Activated CD4-positive, alpha-beta T cell treated with anti-CD3 and anti-CD28 coated beads, Interleukin-2, amount 10 ng/mL, durations not matched to agents 7 days and 5 days (primary cell): ENCODE results near the gene HACD3. TPM values are rescaled to one million over a fixed set of nuclear protein-coding genes. Genes with fewer than 3 reads are reported as not detected.

Source experiments
- CTCF ChIA-PET: fragments of 350-600 bp; sonication (Branson Sonifier 250); formaldehyde crosslinking; loops from one replicate; lab custom pipeline; 2021; ENCODE audit warnings: antibody characterized with exemption; lab: Charles Lee
- POLR2A ChIA-PET: fragments of 350-600 bp; sonication (Branson Sonifier 250); formaldehyde crosslinking; loops from one replicate; lab custom pipeline; 2021; ENCODE audit warnings: antibody characterized with exemption; lab: Charles Lee
- DNase-seq: peaks from one replicate; pipeline ENCODE4 v3.0.0-alpha.2; 2020
- H3K27ac Mint-ChIP-seq: one replicate; pipeline ENCODE4 v1.8.0; 2021; ENCODE audit warnings: mild to moderate bottlenecking, moderate library complexity, mixed read lengths
- H3K27me3 Mint-ChIP-seq: one replicate; pipeline ENCODE4 v1.8.0; 2021; ENCODE audit warnings: mixed read lengths
- H3K36me3 Mint-ChIP-seq: one replicate; pipeline ENCODE4 v1.8.0; 2021; ENCODE audit warnings: low read depth, mixed read lengths
- H3K4me1 Mint-ChIP-seq: one replicate; pipeline ENCODE4 v1.8.0; 2021; ENCODE audit warnings: mixed read lengths
- H3K4me3 Mint-ChIP-seq: one replicate; pipeline ENCODE4 v1.8.0; 2021; ENCODE audit warnings: mild to moderate bottlenecking, moderate library complexity, mixed read lengths
- H3K9me3 Mint-ChIP-seq: one replicate; pipeline ENCODE4 v1.8.0; 2021; ENCODE audit warnings: mixed read lengths
- total RNA-seq, 2 experiments: library from RNA; stranded (reverse); gene quantifications; one replicate each; pipeline ENCODE4 v1.2.3, GENCODE V29; 2021

The HACD3 gene, protein sequence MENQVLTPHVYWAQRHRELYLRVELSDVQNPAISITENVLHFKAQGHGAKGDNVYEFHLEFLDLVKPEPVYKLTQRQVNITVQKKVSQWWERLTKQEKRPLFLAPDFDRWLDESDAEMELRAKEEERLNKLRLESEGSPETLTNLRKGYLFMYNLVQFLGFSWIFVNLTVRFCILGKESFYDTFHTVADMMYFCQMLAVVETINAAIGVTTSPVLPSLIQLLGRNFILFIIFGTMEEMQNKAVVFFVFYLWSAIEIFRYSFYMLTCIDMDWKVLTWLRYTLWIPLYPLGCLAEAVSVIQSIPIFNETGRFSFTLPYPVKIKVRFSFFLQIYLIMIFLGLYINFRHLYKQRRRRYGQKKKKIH
- total RNA-seq: 10 to 100 TPM; 31.3 to 32.8 TPM

DNA sequence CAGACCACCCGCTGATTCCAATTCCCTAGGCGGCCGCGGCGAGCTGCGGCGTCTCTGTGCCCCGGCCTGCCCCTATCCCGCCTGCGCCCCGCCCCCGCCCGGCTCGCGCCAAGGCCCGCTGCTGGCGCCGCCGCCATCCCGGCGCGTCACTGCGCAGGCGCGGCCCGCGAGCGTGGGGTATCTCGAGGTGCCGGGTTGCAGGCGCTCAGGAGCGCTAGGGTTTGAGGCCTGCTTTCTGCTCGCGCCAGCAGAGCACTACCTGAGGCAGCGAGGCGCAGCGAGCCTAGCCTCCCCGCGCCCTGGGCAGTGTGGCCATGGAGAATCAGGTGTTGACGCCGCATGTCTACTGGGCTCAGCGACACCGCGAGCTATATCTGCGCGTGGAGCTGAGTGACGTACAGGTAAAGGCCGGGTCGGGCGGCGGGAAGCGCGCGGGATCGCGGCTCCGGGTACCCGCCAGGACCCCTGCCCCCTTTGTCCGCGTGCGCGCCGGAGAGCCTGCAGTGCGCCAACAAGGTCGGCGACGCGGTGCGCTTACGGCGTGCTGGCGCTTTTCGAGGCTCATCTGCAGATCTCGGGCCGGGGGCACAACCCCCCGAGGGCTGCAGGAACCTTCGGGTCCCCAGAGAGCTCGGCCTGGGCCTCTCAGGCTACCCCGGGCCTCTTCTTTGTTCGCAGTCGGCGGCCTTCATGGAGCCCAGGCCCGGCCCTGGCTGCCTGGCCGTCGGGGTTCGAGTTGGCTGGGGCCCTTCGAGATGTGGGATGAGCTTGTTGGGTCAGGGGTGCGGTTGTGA lies at the start of gene HACD3:
TSS of gene HACD3 (plus strand) at position 146 of the 794 bp plus-strand sequence. CDS start at position 315, 169 bp downstream.
- ChIA-PET POLR2A (interaction anchor here (0.7 kb wide), 1 partner anchor 12 kb away, joined by 4 read pairs; no protein-coding TSS in a partner anchor), CTCF (interaction anchor here (0.5 to 2.0 kb wide), 9 partner anchors 9 to 755 kb away, joined by 3 to 10 read pairs (median 3); no protein-coding TSS in a partner anchor)
- DNase-seq: peak; percentile 88
- Mint-ChIP-seq H3K27me3 (no peaks in the 10 kb centered on the region), H3K4me1 (peaks cover 37% of the 10 kb centered on the region), H3K4me3 (peak within 1 kb of the TSS; percentile 81), H3K27ac (peak within 1 kb of the TSS; percentile 87), H3K9me3 (no peaks in the 10 kb centered on the region), H3K36me3 (peaks cover 2% of the 10 kb centered on the region)

DNA sequence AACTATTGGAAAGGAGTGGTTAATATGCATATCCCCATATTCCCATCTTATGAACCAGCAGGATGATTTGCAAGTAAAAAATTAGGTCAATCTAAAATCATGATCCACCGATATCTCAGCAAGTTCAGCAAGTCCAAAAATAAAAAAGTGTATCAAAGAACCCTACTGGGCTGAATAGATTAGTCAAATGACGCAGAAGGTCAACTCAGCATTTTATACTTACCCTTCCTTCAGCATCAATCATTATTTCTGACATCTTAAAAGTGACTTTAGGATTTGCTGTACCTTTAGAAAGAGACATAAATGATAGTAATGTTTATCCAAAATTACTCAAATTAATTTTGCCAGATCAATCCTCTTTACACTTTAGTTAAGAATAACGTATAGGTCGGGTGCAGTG lies 45.4 kb upstream of the HACD3 start:
- Mint-ChIP-seq H3K4me1 (no peaks in the 10 kb centered on the region), H3K4me3 (no peak overlapping the region), H3K27ac (no peak overlapping the region), H3K36me3 (peaks cover 49% of the 10 kb centered on the region), H3K27me3 (no peaks in the 10 kb centered on the region), H3K9me3 (no peaks in the 10 kb centered on the region)
- DNase-seq: no peak
- ChIA-PET CTCF (no interaction called here), POLR2A (no interaction called here)

DNA sequence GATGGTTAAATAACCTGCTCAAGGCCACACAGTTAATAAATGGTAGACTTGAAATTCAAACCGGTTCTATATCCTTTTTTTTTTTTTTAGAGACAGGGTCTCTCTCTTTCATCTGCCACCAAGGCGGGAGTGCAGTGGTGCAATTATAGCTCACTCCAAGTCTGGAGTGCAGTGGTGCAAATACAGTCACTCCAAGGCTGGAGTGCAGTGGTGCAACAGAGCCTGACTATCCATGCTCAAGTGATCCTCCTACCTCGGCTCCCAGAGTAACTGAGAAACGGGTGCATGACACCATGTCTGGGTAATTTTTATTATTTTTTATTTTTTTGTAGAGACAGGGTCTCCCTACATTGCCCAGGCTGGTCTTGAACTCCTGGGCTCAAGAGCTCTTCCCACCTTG lies 36.2 kb upstream of the HACD3 start:
- peaks cover 37% of the 10 kb centered on the region for H3K36me3 Mint-ChIP-seq
- H3K27ac Mint-ChIP-seq: no peak overlapping the region
- CTCF ChIA-PET: interaction anchor here (1.1 to 2.3 kb wide), 2 partner anchors 23 to 37 kb away, joined by 3 to 4 read pairs; partner anchors contain the start of gene DPP8
- DNase-seq: no peak
- POLR2A ChIA-PET: no interaction called here
- no peak overlapping the region for H3K4me3 Mint-ChIP-seq
- no peaks in the 10 kb centered on the region for H3K27me3 Mint-ChIP-seq
- no peaks in the 10 kb centered on the region for H3K9me3 Mint-ChIP-seq
- peaks cover 4% of the 10 kb centered on the region for H3K4me1 Mint-ChIP-seq

DNA sequence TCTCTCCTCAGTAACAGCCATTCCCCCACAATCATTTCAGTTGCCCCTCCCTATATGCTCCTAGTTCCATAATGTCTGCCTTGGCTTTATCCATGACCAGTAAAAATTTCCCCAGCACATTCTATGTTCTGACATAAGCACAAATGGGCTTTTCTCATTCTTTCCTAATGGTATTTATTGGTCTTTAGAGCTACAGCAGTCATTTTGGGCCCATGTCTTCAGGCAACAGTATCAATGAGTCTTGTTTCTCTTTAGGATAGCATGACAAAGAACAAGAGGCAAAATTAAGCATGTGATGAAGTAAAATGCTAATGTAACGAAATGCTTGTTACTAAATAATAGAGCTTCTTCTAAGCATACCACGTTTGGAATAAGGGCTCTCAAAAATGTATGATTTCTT lies 20.9 kb upstream of the HACD3 start:
- H3K9me3 Mint-ChIP-seq: no peaks in the 10 kb centered on the region
- peaks cover 22% of the 10 kb centered on the region for H3K4me1 Mint-ChIP-seq
- no peak for DNase-seq
- ChIA-PET POLR2A (no interaction called here), CTCF (no interaction called here)
- H3K27ac Mint-ChIP-seq: no peak overlapping the region
- H3K27me3 Mint-ChIP-seq: no peaks in the 10 kb centered on the region
- peaks cover 42% of the 10 kb centered on the region for H3K36me3 Mint-ChIP-seq
- H3K4me3 Mint-ChIP-seq: no peak overlapping the region

DNA sequence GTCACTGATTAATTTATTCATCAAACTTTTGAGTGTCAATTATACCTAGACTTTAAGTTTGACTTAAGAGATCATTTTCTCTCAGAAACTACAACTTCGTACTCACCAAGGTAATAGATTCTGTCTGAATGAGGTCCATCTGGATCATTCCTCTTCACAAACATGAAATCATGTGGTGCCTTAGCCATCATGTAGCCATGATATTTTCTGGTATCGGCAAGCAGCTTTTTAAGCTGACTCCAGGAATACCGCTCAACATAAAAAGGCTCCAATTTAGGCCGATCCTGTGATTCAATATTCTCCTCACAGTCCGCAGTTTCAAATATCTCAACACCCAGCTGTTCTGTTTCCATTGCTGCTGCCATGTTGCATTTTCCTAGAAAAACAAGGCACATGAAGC lies 18.1 kb upstream of the HACD3 start:
- CTCF ChIA-PET: interaction anchor here (0.6 to 0.8 kb wide), 2 partner anchors 10 to 11 kb away, joined by 3 to 7 read pairs; no protein-coding TSS in a partner anchor
- H3K36me3 Mint-ChIP-seq: peaks cover 44% of the 10 kb centered on the region
- POLR2A ChIA-PET: no interaction called here
- no peak for DNase-seq
- H3K27ac Mint-ChIP-seq: no peak overlapping the region
- no peaks in the 10 kb centered on the region for H3K27me3 Mint-ChIP-seq
- H3K4me1 Mint-ChIP-seq: peaks cover 40% of the 10 kb centered on the region
- H3K4me3 Mint-ChIP-seq: no peak overlapping the region
- H3K9me3 Mint-ChIP-seq: no peaks in the 10 kb centered on the region

DNA sequence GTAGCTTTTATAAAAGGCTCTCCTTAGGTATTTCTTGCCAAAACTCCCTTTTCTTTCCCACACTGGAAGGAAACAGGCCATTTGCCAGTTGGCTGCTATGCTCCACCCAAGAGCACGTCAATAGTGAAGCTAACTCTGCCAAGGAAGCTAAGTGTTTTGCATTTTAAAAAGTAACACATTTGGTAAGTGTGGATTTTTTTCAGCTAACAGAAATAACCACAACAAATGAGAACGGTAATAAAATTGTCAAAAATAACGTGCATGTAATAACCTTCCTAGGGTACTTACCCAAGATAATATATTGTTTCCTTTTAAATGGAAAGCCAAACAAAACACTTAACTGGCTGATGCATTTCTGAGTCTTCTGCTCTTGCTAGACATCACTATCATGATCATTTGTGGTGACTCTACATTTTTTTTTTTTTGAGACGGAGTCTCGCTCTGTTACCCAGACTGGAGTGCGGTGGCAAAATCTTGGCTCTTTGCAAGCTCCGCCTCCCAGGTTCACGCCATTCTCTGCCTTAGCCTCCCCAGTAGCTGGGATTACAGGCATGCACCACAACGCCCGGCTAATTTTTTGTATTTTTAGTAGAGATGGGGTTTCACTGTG lies 17.4 kb upstream of the HACD3 start:
- peaks cover 43% of the 10 kb centered on the region for H3K4me1 Mint-ChIP-seq
- H3K4me3 Mint-ChIP-seq: no peak overlapping the region
- H3K9me3 Mint-ChIP-seq: no peaks in the 10 kb centered on the region
- ChIA-PET CTCF (interaction anchor here (0.8 kb wide), 1 partner anchor 11 kb away, joined by 3 read pairs; no protein-coding TSS in a partner anchor), POLR2A (interaction anchor here (0.6 kb wide), 1 partner anchor 153 kb away, joined by 6 read pairs; no protein-coding TSS in a partner anchor)
- H3K36me3 Mint-ChIP-seq: peaks cover 41% of the 10 kb centered on the region
- DNase-seq: no peak
- no peak overlapping the region for H3K27ac Mint-ChIP-seq
- no peaks in the 10 kb centered on the region for H3K27me3 Mint-ChIP-seq

DNA sequence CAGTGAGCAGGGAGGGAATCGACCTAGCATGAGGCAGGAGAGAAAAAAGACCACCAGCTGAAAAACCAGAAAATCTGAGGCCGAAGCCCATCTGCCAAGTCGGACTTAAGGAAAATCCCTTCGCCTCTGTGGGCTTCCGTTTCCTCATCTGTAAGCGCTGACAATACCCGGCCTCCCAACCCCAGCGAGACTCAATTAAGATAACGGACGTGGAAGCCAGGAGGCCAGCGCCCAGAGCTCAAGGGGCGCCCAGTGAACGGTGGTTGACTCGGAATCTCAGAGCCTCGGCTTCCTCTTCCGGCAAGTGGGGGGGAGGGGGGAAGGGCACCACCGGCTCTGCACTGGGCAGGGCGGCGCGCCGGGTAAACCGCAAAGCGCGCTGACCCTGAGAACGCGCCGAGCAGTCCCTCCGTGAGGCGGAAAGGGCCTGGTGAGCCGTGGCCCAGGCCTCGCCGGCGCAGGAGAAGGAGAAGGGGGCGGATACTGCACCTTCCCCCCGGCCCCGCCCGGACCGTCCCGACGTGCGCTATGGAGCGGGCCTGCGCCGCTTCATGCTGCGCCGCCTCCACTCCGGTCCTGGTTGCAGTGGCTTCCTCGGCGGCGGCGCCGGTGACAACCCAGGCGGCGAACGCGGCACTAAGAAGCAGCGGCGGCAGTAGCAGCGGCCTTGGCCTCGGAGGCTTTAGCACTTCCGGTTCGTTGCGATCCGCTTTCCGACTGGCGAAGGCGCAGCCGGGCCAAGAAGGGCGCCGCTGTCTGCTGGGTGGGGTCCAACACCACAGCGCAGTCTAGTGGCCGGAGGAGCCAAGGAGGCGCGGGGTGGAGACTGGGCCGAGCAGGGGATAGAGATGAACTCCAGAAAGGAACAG lies 13.0 kb upstream of the HACD3 start, which contains the start of gene DPP8:
TSS of gene DPP8 (minus strand) at position 693 of the 869 bp plus-strand sequence. CDS start 5,136 bp downstream, outside the sequence.
- peak; percentile 95 for DNase-seq
- Mint-ChIP-seq H3K27ac (peak within 1 kb of the TSS; percentile 97), H3K4me1 (peaks cover 37% of the 10 kb centered on the region), H3K9me3 (no peaks in the 10 kb centered on the region), H3K36me3 (peaks cover 21% of the 10 kb centered on the region), H3K4me3 (peak within 1 kb of the TSS; percentile 96), H3K27me3 (no peaks in the 10 kb centered on the region)
- CTCF ChIA-PET: interaction anchor here (0.6 to 1.6 kb wide), 9 partner anchors 11 to 1973 kb away, joined by 3 to 5 read pairs (median 3); partner anchors contain the start of gene INTS14
- POLR2A ChIA-PET: interaction anchor here (1.3 kb wide), 1 partner anchor 352 kb away, joined by 4 read pairs; the partner anchor contains the start of gene RAB11A

DNA sequence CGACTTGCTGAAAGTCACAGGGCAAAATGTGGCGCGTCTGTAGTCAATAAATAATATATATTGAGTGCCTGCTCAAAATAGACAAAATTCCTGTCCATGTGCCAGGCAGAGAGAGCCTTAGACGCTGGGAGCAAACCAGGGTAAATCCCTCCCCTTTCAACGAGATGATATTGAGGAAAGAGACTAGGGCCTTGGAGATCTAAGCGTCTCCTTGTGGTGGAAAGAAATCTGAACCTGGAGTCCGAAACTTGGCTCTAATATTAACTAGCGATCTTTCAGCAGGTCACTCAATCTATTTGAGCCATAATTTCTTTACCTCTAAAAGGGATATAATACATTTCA lies 12.4 kb upstream of the HACD3 start:
- H3K4me1 Mint-ChIP-seq: peaks cover 33% of the 10 kb centered on the region
- POLR2A ChIA-PET: no interaction called here
- no peaks in the 10 kb centered on the region for H3K27me3 Mint-ChIP-seq
- no peaks in the 10 kb centered on the region for H3K9me3 Mint-ChIP-seq
- peak overlapping the region; percentile 96 for H3K4me3 Mint-ChIP-seq
- peak overlapping the region; percentile 97 for H3K27ac Mint-ChIP-seq
- no peak for DNase-seq
- CTCF ChIA-PET: interaction anchor here (0.7 to 1.4 kb wide), 4 partner anchors 9 to 195 kb away, joined by 3 to 4 read pairs (median 4); no protein-coding TSS in a partner anchor
- peaks cover 15% of the 10 kb centered on the region for H3K36me3 Mint-ChIP-seq

DNA sequence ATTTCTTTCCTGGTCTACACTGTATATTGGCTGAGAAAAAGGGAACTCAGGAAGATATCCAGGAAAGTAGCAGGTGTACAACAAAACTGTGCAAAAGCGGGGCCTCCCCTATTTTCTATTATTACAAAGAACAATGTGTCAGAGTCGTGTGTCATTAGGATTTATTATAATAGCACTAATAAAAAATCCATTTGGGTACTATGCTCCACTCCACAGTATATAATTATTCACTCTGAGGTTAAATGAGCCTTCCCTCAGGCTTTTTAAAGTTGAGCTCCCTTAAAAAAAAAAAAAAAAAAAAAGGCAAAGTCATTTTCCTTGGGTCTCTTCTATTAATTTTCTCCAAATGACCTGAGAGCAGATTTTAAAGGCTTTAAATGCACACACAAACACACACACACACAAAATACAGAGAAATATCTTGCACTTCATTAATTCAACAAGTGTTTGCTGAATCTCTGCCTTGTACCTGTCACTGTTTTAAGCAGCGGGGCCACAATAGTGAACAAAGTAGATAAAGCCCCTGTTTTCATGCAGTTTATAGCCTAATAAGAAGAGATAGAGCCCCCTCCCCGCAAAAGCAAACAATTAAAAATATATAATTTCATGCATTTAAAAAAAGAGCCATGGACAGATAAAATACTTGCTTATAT lies 11.5 kb upstream of the HACD3 start:
- ChIA-PET CTCF (interaction anchor here (1.0 to 1.4 kb wide), 3 partner anchors 8 to 21 kb away, joined by 3 to 4 read pairs (median 3); no protein-coding TSS in a partner anchor), POLR2A (interaction anchor here (0.6 kb wide), 1 partner anchor 12 kb away, joined by 4 read pairs; no protein-coding TSS in a partner anchor)
- peaks cover 29% of the 10 kb centered on the region for H3K4me1 Mint-ChIP-seq
- no peak overlapping the region for H3K27ac Mint-ChIP-seq
- H3K36me3 Mint-ChIP-seq: peaks cover 12% of the 10 kb centered on the region
- no peaks in the 10 kb centered on the region for H3K27me3 Mint-ChIP-seq
- DNase-seq: no peak
- H3K9me3 Mint-ChIP-seq: no peaks in the 10 kb centered on the region
- H3K4me3 Mint-ChIP-seq: no peak overlapping the region

DNA sequence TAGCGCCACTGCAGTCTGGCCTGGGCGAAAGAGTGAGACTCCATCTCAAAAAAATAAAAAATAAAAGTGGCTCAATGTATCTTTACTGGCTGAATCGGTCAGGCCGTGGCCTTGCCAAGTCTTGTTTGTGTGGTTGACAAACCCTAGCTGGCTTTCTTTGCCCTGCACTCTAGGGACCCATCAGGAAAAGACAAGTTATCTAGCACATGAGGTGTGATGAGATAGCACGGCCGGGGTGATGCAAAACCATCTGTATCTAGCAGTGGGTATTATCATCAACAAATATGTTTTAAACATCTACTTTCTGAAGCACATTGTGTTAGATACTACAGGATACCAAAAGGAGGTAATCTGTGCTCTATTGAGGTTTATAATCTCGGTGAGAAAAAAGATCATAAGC lies 8.9 kb upstream of the HACD3 start:
- CTCF ChIA-PET: no interaction called here
- no peak for DNase-seq
- Mint-ChIP-seq H3K27ac (no peak overlapping the region), H3K4me1 (peaks cover 11% of the 10 kb centered on the region), H3K36me3 (peaks cover 3% of the 10 kb centered on the region), H3K4me3 (no peak overlapping the region), H3K27me3 (no peaks in the 10 kb centered on the region), H3K9me3 (no peaks in the 10 kb centered on the region)
- POLR2A ChIA-PET: no interaction called here

DNA sequence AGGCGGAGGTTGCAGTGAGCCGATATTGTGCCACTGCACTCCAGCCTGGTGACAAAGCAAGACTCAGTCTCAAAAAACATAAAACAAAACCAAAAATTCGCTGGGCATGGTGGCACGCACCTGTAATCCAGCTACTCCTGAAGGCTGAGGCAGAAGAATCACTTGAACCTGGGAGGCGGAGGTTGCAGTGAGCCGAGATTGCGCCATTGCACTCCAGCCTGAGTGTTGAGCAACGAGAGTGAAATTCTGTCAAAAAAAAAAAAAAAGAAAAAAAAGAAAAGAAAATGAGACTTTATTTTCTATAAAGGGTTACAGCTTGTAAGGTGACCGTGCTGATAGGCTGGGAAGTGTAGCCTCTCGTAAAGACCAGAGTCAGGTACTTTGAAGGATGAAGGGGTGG lies 6.0 kb upstream of the HACD3 start:
- ChIA-PET POLR2A (no interaction called here), CTCF (no interaction called here)
- no peaks in the 10 kb centered on the region for H3K9me3 Mint-ChIP-seq
- H3K36me3 Mint-ChIP-seq: no peaks in the 10 kb centered on the region
- no peak overlapping the region for H3K4me3 Mint-ChIP-seq
- H3K27me3 Mint-ChIP-seq: no peaks in the 10 kb centered on the region
- no peak overlapping the region for H3K27ac Mint-ChIP-seq
- H3K4me1 Mint-ChIP-seq: peaks cover 4% of the 10 kb centered on the region
- no peak for DNase-seq
